HEK293 (cell line): Measurements from ENCODE around the gene ZDHHC21.
"Not testable (repeated sequence)": the region's sequence is repeated elsewhere in the genome, so short reads cannot be mapped to it uniquely, and the experiment has no call there.

Source experiments
- CTCF ChIA-PET: fragments of 350-600 bp; formaldehyde crosslinking; extraction: SDS; loops from one replicate; lab custom pipeline; 2021; ENCODE audit warnings: antibody characterized with exemption; lab: Yijun Ruan, JAX
- POLR2A ChIA-PET: fragments of 300-600 bp; formaldehyde crosslinking; extraction: SDS; loops from one replicate; lab custom pipeline; 2020; ENCODE audit warnings: antibody characterized with exemption, inconsistent platforms; lab: Yijun Ruan, JAX
- H3K27ac ChIP-seq: fragments of 200-500 bp; sonication (Bioruptor generic); 2 replicates; pipeline ENCODE4 v1.5.1; 2014; ENCODE audit warnings: low read depth, low read length, control low read depth, inconsistent platforms; ENCODE audit errors: extremely low read depth
- H3K36me3 ChIP-seq, 2 experiments: fragments of 200-500 bp in 1 of 2; sonication (Bioruptor generic) in 1 of 2; 1 replicate in 1 of 2; 2 replicates in 1 of 2; pipeline ENCODE4 v1.5.1; 2014 to 2017; ENCODE audit warnings: inconsistent platforms in 2 of 2, low read length in 2 of 2; ENCODE audit not compliant: control insufficient read depth in 2 of 2, insufficient read depth in 1 of 2
- H3K4me1 ChIP-seq: fragments of 200-500 bp; sonication (Bioruptor generic); 2 replicates; pipeline ENCODE4 v1.5.1; 2014; ENCODE audit warnings: mild to moderate bottlenecking, low read length, inconsistent platforms; ENCODE audit not compliant: control insufficient read depth, insufficient read depth
- H3K4me3 ChIP-seq: 2 replicates; pipeline ENCODE4 v1.5.1; 2011; ENCODE audit warnings: low read depth, mild to moderate bottlenecking, control low read depth, low read length, moderate library complexity
- H3K9me3 ChIP-seq: fragments of 200-500 bp; sonication (Bioruptor generic); 2 replicates; pipeline ENCODE4 v1.5.1; 2014; ENCODE audit warnings: low read depth, low read length, inconsistent platforms; ENCODE audit not compliant: control insufficient read depth, insufficient read depth
- BCL6B ChIP-seq: fragments of 450-650 bp; formaldehyde crosslinking; IDR thresholded peaks from 2 replicates; pipeline ENCODE4 v1.5.1; 2017; ENCODE audit warnings: missing biosample characterization, missing genetic modification characterization
- CTCF ChIP-seq: fragments of 450-650 bp; formaldehyde crosslinking; IDR thresholded peaks from 2 replicates; pipeline ENCODE4 v1.5.1; 2016; ENCODE audit warnings: missing biosample characterization, missing genetic modification characterization
- PRDM4 ChIP-seq: fragments of 450-650 bp; formaldehyde crosslinking; IDR thresholded peaks from 2 replicates; pipeline ENCODE4 v1.5.1; 2017; ENCODE audit warnings: missing biosample characterization, missing genetic modification characterization
- PRDM6 ChIP-seq: fragments of 450-650 bp; formaldehyde crosslinking; IDR thresholded peaks from 2 replicates; pipeline ENCODE4 v1.5.1; 2017; ENCODE audit warnings: missing biosample characterization, missing genetic modification characterization
- ZBTB26 ChIP-seq: fragments of 450-650 bp; formaldehyde crosslinking; optimal IDR thresholded peaks from 2 replicates; pipeline ENCODE3; 2016; ENCODE audit warnings: missing biosample characterization, mild to moderate bottlenecking, missing genetic modification characterization
- ZFP69B ChIP-seq: fragments of 450-650 bp; formaldehyde crosslinking; IDR thresholded peaks from 2 replicates; pipeline ENCODE4 v1.5.1; 2016; ENCODE audit warnings: missing biosample characterization, missing genetic modification characterization
- ZNF146 ChIP-seq: fragments of 450-650 bp; formaldehyde crosslinking; IDR thresholded peaks from 2 replicates; pipeline ENCODE4 v1.5.1; 2016; ENCODE audit warnings: missing biosample characterization, missing genetic modification characterization
- ZNF362 ChIP-seq: fragments of 450-650 bp; formaldehyde crosslinking; IDR thresholded peaks from 2 replicates; pipeline ENCODE4 v1.5.1; 2016; ENCODE audit warnings: missing biosample characterization, missing genetic modification characterization
- ZNF426 ChIP-seq: fragments of 450-650 bp; formaldehyde crosslinking; IDR thresholded peaks from 2 replicates; pipeline ENCODE4 v1.5.1; 2017; ENCODE audit warnings: missing biosample characterization, missing genetic modification characterization, mild to moderate bottlenecking, inconsistent platforms, moderate library complexity
- ZNF514 ChIP-seq: fragments of 450-650 bp; formaldehyde crosslinking; IDR thresholded peaks from 2 replicates; pipeline ENCODE4 v1.5.1; 2016; ENCODE audit warnings: missing biosample characterization, missing genetic modification characterization
- ZNF561 ChIP-seq: fragments of 450-650 bp; IDR thresholded peaks from 2 replicates; pipeline ENCODE4 v1.5.1; 2018; ENCODE audit warnings: missing biosample characterization, missing genetic modification characterization, borderline replicate concordance
- ZNF629 ChIP-seq: fragments of 450-650 bp; formaldehyde crosslinking; IDR thresholded peaks from 2 replicates; pipeline ENCODE4 v1.5.1; 2017; ENCODE audit warnings: missing biosample characterization, missing genetic modification characterization
- ZNF654 ChIP-seq: fragments of 450-650 bp; formaldehyde crosslinking; IDR thresholded peaks from 2 replicates; pipeline ENCODE4 v1.5.1; 2016; ENCODE audit warnings: low read depth, missing biosample characterization, missing genetic modification characterization
- ZNF677 ChIP-seq: fragments of 450-650 bp; IDR thresholded peaks from 2 replicates; pipeline ENCODE4 v1.5.0; 2018; ENCODE audit warnings: missing biosample characterization, mild to moderate bottlenecking, missing genetic modification characterization, moderate library complexity
- ZNF701 ChIP-seq: fragments of 450-650 bp; formaldehyde crosslinking; IDR thresholded peaks from 2 replicates; pipeline ENCODE4 v1.5.1; 2016; ENCODE audit warnings: missing biosample characterization, missing genetic modification characterization
- ZNF776 ChIP-seq: fragments of 450-650 bp; formaldehyde crosslinking; IDR thresholded peaks from 2 replicates; pipeline ENCODE4 v1.5.0; 2017; ENCODE audit warnings: missing biosample characterization, missing genetic modification characterization, borderline replicate concordance

Gene ZDHHC21

GRCh38 chr9:14687042-14687719, 6.1 kb downstream of the ZDHHC21 start:
- Histone ChIP-seq H3K4me3 (no peak overlapping the region), H3K36me3 (peaks cover 0 to 21% of the 10 kb centered on the region in 2 experiments; a peak in 1 of 3 replicates), H3K27ac (no peak overlapping the region), H3K9me3 (no peaks in the 10 kb centered on the region), H3K4me1 (peaks cover 7% of the 10 kb centered on the region; the same call in 1 of the 2 replicates)
- ChIA-PET CTCF (interaction anchor here (0.6 to 0.8 kb wide), 2 partner anchors 34 to 49 kb away, joined by 3 read pairs; no protein-coding TSS in a partner anchor), POLR2A (no interaction called here)
- TF ChIP-seq PRDM4 (tag by site-specific recombination), result peak; percentile 53; the same call in 1 of the 2 replicates
- TF ChIP-seq PRDM6 (tag by site-specific recombination), result peak; percentile 88
- no peak for TF ChIP-seq ZNF426 (tag by site-specific recombination)
- TF ChIP-seq ZNF561 (tag by site-specific recombination), result no peak

- Histone ChIP-seq H3K27ac (no peak overlapping the region), H3K4me1 (peaks cover 3% of the 10 kb centered on the region; the same call in 1 of the 2 replicates), H3K4me3 (no peak overlapping the region), H3K9me3 (no peaks in the 10 kb centered on the region), H3K36me3 (peaks cover 0 to 25% of the 10 kb centered on the region in 2 experiments; a peak in 1 of 3 replicates)
- POLR2A ChIA-PET, result no interaction called here
- CTCF ChIA-PET, result no interaction called here
- TF ChIP-seq ZNF677 (tag by site-specific recombination), result no peak
- TF ChIP-seq ZNF362 (tag by site-specific recombination), result no peak
- no peak for TF ChIP-seq ZNF654 (tag by site-specific recombination)
These were observed 7.1 kb downstream of the ZDHHC21 start for GRCh38 chr9:14686168-14686567.

- H3K4me3 ChIP-seq, H3K27ac ChIP-seq, H3K9me3 ChIP-seq, H3K4me1 ChIP-seq, CTCF ChIA-PET, H3K36me3 ChIP-seq, POLR2A ChIA-PET: not testable (repeated sequence)
These were observed 10.6 kb downstream of the ZDHHC21 start for GRCh38 chr9:14682616-14683015.

GRCh38 chr9:14678776-14679175, 14.5 kb downstream of the ZDHHC21 start:
- Histone ChIP-seq H3K27ac (no peak overlapping the region), H3K4me3 (no peak overlapping the region), H3K9me3 (no peaks in the 10 kb centered on the region), H3K4me1 (no peaks in the 10 kb centered on the region), H3K36me3 (peaks cover 0 to 4% of the 10 kb centered on the region in 2 experiments; a peak in 1 of 3 replicates)
- ChIA-PET CTCF (interaction anchor here (0.9 kb wide), 1 partner anchor 17 kb away, joined by 3 read pairs; no protein-coding TSS in a partner anchor), POLR2A (no interaction called here)
- TF ChIP-seq ZNF701 (tag by site-specific recombination), result no peak
- no peak for TF ChIP-seq BCL6B (tag by site-specific recombination)
- TF ChIP-seq ZNF514 (tag by site-specific recombination), result no peak
- TF ChIP-seq ZNF629, result no peak
- TF ChIP-seq CTCF (tag by site-specific recombination), result no peak
- no peak for TF ChIP-seq ZNF776
- TF ChIP-seq ZFP69B (tag by site-specific recombination), result no peak
- TF ChIP-seq ZNF146, result no peak
- TF ChIP-seq ZBTB26 (tag by site-specific recombination), result no peak
